NOMO-1 treated with dmso at 0.1 percent for 144 hours (cell line): ENCODE results near the gene ADARB2.

ENCODE experiments used
- DNase-seq: peaks from one replicate; lab custom pipeline; 2025; ENCODE audit not compliant: unreplicated experiment; lab: John Stamatoyannopoulos, UW

The ADARB2 gene

GRCh38 chr10:1664333-1664964, 72.9 kb downstream of the ADARB2 start:
- DNase-seq: no peak

GRCh38 chr10:1663226-1663625, 74.1 kb downstream of the ADARB2 start:
- no peak for DNase-seq

- DNase-seq: no peak
Observed at GRCh38 chr10:1662438-1663025, 74.8 kb downstream of the ADARB2 start.

- no peak for DNase-seq
Observed at GRCh38 chr10:1661859-1662437, 75.4 kb downstream of the ADARB2 start.

GRCh38 chr10:1661416-1661815, 75.9 kb downstream of the ADARB2 start:
- DNase-seq: no peak

- DNase-seq: no peak
Observed at GRCh38 chr10:1660815-1661214, 76.5 kb downstream of the ADARB2 start.

GRCh38 chr10:1660386-1660785, 76.9 kb downstream of the ADARB2 start:
- no peak for DNase-seq

GRCh38 chr10:1659221-1659791, 78.0 kb downstream of the ADARB2 start:
- no peak for DNase-seq

- no peak for DNase-seq
Observed at GRCh38 chr10:1658658-1659057, 78.7 kb downstream of the ADARB2 start.

GRCh38 chr10:1657479-1657878, 79.8 kb downstream of the ADARB2 start:
- no peak for DNase-seq

- DNase-seq: no peak
Observed at GRCh38 chr10:1655367-1655766, 82.0 kb downstream of the ADARB2 start.

- no peak for DNase-seq
Observed at GRCh38 chr10:1654811-1655356, 82.4 kb downstream of the ADARB2 start.

GRCh38 chr10:1654247-1654646, 83.1 kb downstream of the ADARB2 start:
- no peak for DNase-seq

GRCh38 chr10:1653321-1653720, 84.0 kb downstream of the ADARB2 start:
- DNase-seq: no peak

GRCh38 chr10:1652151-1652550, 85.2 kb downstream of the ADARB2 start:
- DNase-seq: no peak

GRCh38 chr10:1651270-1651966, 85.9 kb downstream of the ADARB2 start:
- DNase-seq: no peak

GRCh38 chr10:1650542-1651269, 86.6 kb downstream of the ADARB2 start:
- DNase-seq: no peak

GRCh38 chr10:1648648-1649047, 88.7 kb downstream of the ADARB2 start:
- DNase-seq: no peak

- no peak for DNase-seq
Observed at GRCh38 chr10:1646332-1646731, 91.0 kb downstream of the ADARB2 start.

- no peak for DNase-seq
Observed at GRCh38 chr10:1645896-1646295, 91.4 kb downstream of the ADARB2 start.

- DNase-seq: no peak
Observed at GRCh38 chr10:1644191-1644711, 93.1 kb downstream of the ADARB2 start.
